ENCODE results near the gene TEP1.

Gene TEP1

GRCh38 chr14:20421267-20421666, 8.0 kb upstream of the TEP1 start:
- Histone ChIP-seq H3K14ac (ENCODE audit: low read length) (no peak overlapping the region), H3K27me3 (ENCODE audit: insufficient read depth, low read length) (no peaks in the 10 kb centered on the region)

GRCh38 chr14:20419419-20419818, 6.1 kb upstream of the TEP1 start:
- no peaks in the 10 kb centered on the region for H3K36me3 ChIP-seq (ENCODE audit: control insufficient read depth in 1 of 2, insufficient read depth in 2 of 2, low read length in 2 of 2)
- H3K4me3 ChIP-seq (ENCODE audit: low read depth, low read length): no peak overlapping the region
- no peak overlapping the region for H4K8ac ChIP-seq (ENCODE audit: low read depth, low read length)
- no peak overlapping the region for H2BK12ac ChIP-seq (ENCODE audit: low read length)
- no peak overlapping the region for H2BK120ac ChIP-seq (ENCODE audit: insufficient read depth, low read length, poor library complexity)
- H2AK5ac ChIP-seq (ENCODE audit: low read length): no peak overlapping the region
- no peaks in the 10 kb centered on the region for H3K27me3 ChIP-seq (ENCODE audit: insufficient read depth, low read length)
- no peak overlapping the region for H3K27ac ChIP-seq (ENCODE audit: low read depth, low read length)
- no peak overlapping the region for H2BK5ac ChIP-seq (ENCODE audit: low read depth, low read length, poor library complexity)
- DNase-seq: no peak
- no peak overlapping the region for H3K4me2 ChIP-seq (ENCODE audit: low read length)
- no peak overlapping the region for H3K14ac ChIP-seq (ENCODE audit: low read length)
- no peaks in the 10 kb centered on the region for H3K9me3 ChIP-seq (ENCODE audit: insufficient read depth, low read depth, low read length)
- no peak overlapping the region for H3K4ac ChIP-seq (ENCODE audit: low read depth, low read length)
- WGBS (ENCODE audit: extremely low coverage, insufficient coverage, insufficient read length): no CpG with 5 or more reads among the region's 1 CpG
- H3K79me2 ChIP-seq (ENCODE audit: control insufficient read depth, insufficient read depth, low read length, poor library complexity): no peaks in the 10 kb centered on the region
- no peak overlapping the region for H3K9ac ChIP-seq (ENCODE audit: low read length)
- H4K12ac ChIP-seq (ENCODE audit: low read depth, low read length): no peak overlapping the region
- no peaks in the 10 kb centered on the region for H3K79me1 ChIP-seq (ENCODE audit: low read length)
- no peaks in the 10 kb centered on the region for H3K4me1 ChIP-seq (ENCODE audit: control insufficient read depth in 1 of 2, insufficient read depth in 2 of 2, low read length in 2 of 2)
- no peak overlapping the region for H2AFZ ChIP-seq (ENCODE audit: insufficient read depth, low read length, poor library complexity)
- H3K23ac ChIP-seq (ENCODE audit: low read length): no peak overlapping the region
- H4K91ac ChIP-seq (ENCODE audit: low read depth, low read length): no peak overlapping the region
- no peak overlapping the region for H3K18ac ChIP-seq (ENCODE audit: low read length)

More at GRCh38 chr14:20421267-20421666, 8.0 kb upstream of the TEP1 start:
- Histone ChIP-seq H3K79me2 (ENCODE audit: control insufficient read depth, insufficient read depth, low read length, poor library complexity) (no peaks in the 10 kb centered on the region), H3K4me1 (ENCODE audit: control insufficient read depth in 1 of 2, insufficient read depth in 2 of 2, low read length in 2 of 2) (no peaks in the 10 kb centered on the region), H3K4ac (ENCODE audit: low read depth, low read length) (no peak overlapping the region), H2BK12ac (ENCODE audit: low read length) (no peak overlapping the region), H3K9ac (ENCODE audit: low read length) (no peak overlapping the region), H2AK5ac (ENCODE audit: low read length) (no peak overlapping the region), H2AFZ (ENCODE audit: insufficient read depth, low read length, poor library complexity) (no peak overlapping the region), H3K9me3 (ENCODE audit: insufficient read depth, low read depth, low read length) (no peaks in the 10 kb centered on the region), H3K79me1 (ENCODE audit: low read length) (no peaks in the 10 kb centered on the region), H2BK120ac (ENCODE audit: insufficient read depth, low read length, poor library complexity) (no peak overlapping the region), H3K4me2 (ENCODE audit: low read length) (no peak overlapping the region), H3K27ac (ENCODE audit: low read depth, low read length) (no peak overlapping the region), H4K91ac (ENCODE audit: low read depth, low read length) (no peak overlapping the region), H3K4me3 (ENCODE audit: low read depth, low read length) (no peak overlapping the region), H3K23ac (ENCODE audit: low read length) (no peak overlapping the region), H4K8ac (ENCODE audit: low read depth, low read length) (no peak overlapping the region), H4K12ac (ENCODE audit: low read depth, low read length) (no peak overlapping the region), H3K36me3 (ENCODE audit: control insufficient read depth in 1 of 2, insufficient read depth in 2 of 2, low read length in 2 of 2) (no peaks in the 10 kb centered on the region), H3K18ac (ENCODE audit: low read length) (no peak overlapping the region), H2BK5ac (ENCODE audit: low read depth, low read length, poor library complexity) (no peak overlapping the region)
- no peak for DNase-seq
- no CpG with 5 or more reads among the region's 2 CpGs for WGBS (ENCODE audit: extremely low coverage, insufficient coverage, insufficient read length)

GRCh38 chr14:20418501-20418909, 5.2 kb upstream of the TEP1 start:
- no peak overlapping the region for H3K14ac ChIP-seq (ENCODE audit: low read length)
- no peak overlapping the region for H3K18ac ChIP-seq (ENCODE audit: low read length)
- no peak for DNase-seq
- H3K9me3 ChIP-seq (ENCODE audit: insufficient read depth, low read depth, low read length): no peaks in the 10 kb centered on the region
- H3K4ac ChIP-seq (ENCODE audit: low read depth, low read length): no peak overlapping the region
- H2AK5ac ChIP-seq (ENCODE audit: low read length): no peak overlapping the region
- H2BK120ac ChIP-seq (ENCODE audit: insufficient read depth, low read length, poor library complexity): no peak overlapping the region
- H4K12ac ChIP-seq (ENCODE audit: low read depth, low read length): no peak overlapping the region
- no peak overlapping the region for H3K9ac ChIP-seq (ENCODE audit: low read length)
- H3K4me2 ChIP-seq (ENCODE audit: low read length): no peak overlapping the region
- H3K23ac ChIP-seq (ENCODE audit: low read length): no peak overlapping the region
- H4K8ac ChIP-seq (ENCODE audit: low read depth, low read length): no peak overlapping the region
- H3K36me3 ChIP-seq (ENCODE audit: control insufficient read depth in 1 of 2, insufficient read depth in 2 of 2, low read length in 2 of 2): no peaks in the 10 kb centered on the region
- H4K91ac ChIP-seq (ENCODE audit: low read depth, low read length): no peak overlapping the region
- H2AFZ ChIP-seq (ENCODE audit: insufficient read depth, low read length, poor library complexity): no peak overlapping the region
- no peak overlapping the region for H3K4me3 ChIP-seq (ENCODE audit: low read depth, low read length)
- no peaks in the 10 kb centered on the region for H3K27me3 ChIP-seq (ENCODE audit: insufficient read depth, low read length)
- no peak overlapping the region for H2BK5ac ChIP-seq (ENCODE audit: low read depth, low read length, poor library complexity)
- H3K27ac ChIP-seq (ENCODE audit: low read depth, low read length): no peak overlapping the region
- H3K4me1 ChIP-seq (ENCODE audit: control insufficient read depth in 1 of 2, insufficient read depth in 2 of 2, low read length in 2 of 2): no peaks in the 10 kb centered on the region
- H3K79me2 ChIP-seq (ENCODE audit: control insufficient read depth, insufficient read depth, low read length, poor library complexity): no peaks in the 10 kb centered on the region
- no CpG with 5 or more reads among the region's 2 CpGs for WGBS (ENCODE audit: extremely low coverage, insufficient coverage, insufficient read length)
- H2BK12ac ChIP-seq (ENCODE audit: low read length): no peak overlapping the region
- H3K79me1 ChIP-seq (ENCODE audit: low read length): no peaks in the 10 kb centered on the region

- H3K23ac ChIP-seq (ENCODE audit: low read length): no peak overlapping the region
- H3K9ac ChIP-seq (ENCODE audit: low read length): no peak overlapping the region
- no peak overlapping the region for H4K91ac ChIP-seq (ENCODE audit: low read depth, low read length)
- no peak overlapping the region for H3K4me2 ChIP-seq (ENCODE audit: low read length)
- no peaks in the 10 kb centered on the region for H3K36me3 ChIP-seq (ENCODE audit: control insufficient read depth in 1 of 2, insufficient read depth in 2 of 2, low read length in 2 of 2)
- no peaks in the 10 kb centered on the region for H3K27me3 ChIP-seq (ENCODE audit: insufficient read depth, low read length)
- no peak overlapping the region for H3K4me3 ChIP-seq (ENCODE audit: low read depth, low read length)
- no peak overlapping the region for H4K8ac ChIP-seq (ENCODE audit: low read depth, low read length)
- WGBS (ENCODE audit: extremely low coverage, insufficient coverage, insufficient read length): no CpG with 5 or more reads among the region's 7 CpGs
- H3K18ac ChIP-seq (ENCODE audit: low read length): no peak overlapping the region
- H3K27ac ChIP-seq (ENCODE audit: low read depth, low read length): no peak overlapping the region
- no peak overlapping the region for H3K14ac ChIP-seq (ENCODE audit: low read length)
- peaks cover 3% of the 10 kb centered on the region for H3K79me2 ChIP-seq (ENCODE audit: control insufficient read depth, insufficient read depth, low read length, poor library complexity)
- no peak overlapping the region for H2AK5ac ChIP-seq (ENCODE audit: low read length)
- H2AFZ ChIP-seq (ENCODE audit: insufficient read depth, low read length, poor library complexity): no peak overlapping the region
- H2BK12ac ChIP-seq (ENCODE audit: low read length): no peak overlapping the region
- no peak overlapping the region for H2BK120ac ChIP-seq (ENCODE audit: insufficient read depth, low read length, poor library complexity)
- DNase-seq: no peak
- H3K79me1 ChIP-seq (ENCODE audit: low read length): peaks cover 7% of the 10 kb centered on the region
- no peaks in the 10 kb centered on the region for H3K4me1 ChIP-seq (ENCODE audit: control insufficient read depth in 1 of 2, insufficient read depth in 2 of 2, low read length in 2 of 2)
- no peak overlapping the region for H2BK5ac ChIP-seq (ENCODE audit: low read depth, low read length, poor library complexity)
- H4K12ac ChIP-seq (ENCODE audit: low read depth, low read length): no peak overlapping the region
- H3K9me3 ChIP-seq (ENCODE audit: insufficient read depth, low read depth, low read length): no peaks in the 10 kb centered on the region
- H3K4ac ChIP-seq (ENCODE audit: low read depth, low read length): no peak overlapping the region
Measured at GRCh38 chr14:20417250-20418186, 4.2 kb upstream of the TEP1 start.
